Measurements from ENCODE around the gene SLC28A1.
"Not testable (repeated sequence)": the region's sequence is repeated elsewhere in the genome, so short reads cannot be mapped to it uniquely, and the experiment has no call there.

The SLC28A1 gene, protein sequence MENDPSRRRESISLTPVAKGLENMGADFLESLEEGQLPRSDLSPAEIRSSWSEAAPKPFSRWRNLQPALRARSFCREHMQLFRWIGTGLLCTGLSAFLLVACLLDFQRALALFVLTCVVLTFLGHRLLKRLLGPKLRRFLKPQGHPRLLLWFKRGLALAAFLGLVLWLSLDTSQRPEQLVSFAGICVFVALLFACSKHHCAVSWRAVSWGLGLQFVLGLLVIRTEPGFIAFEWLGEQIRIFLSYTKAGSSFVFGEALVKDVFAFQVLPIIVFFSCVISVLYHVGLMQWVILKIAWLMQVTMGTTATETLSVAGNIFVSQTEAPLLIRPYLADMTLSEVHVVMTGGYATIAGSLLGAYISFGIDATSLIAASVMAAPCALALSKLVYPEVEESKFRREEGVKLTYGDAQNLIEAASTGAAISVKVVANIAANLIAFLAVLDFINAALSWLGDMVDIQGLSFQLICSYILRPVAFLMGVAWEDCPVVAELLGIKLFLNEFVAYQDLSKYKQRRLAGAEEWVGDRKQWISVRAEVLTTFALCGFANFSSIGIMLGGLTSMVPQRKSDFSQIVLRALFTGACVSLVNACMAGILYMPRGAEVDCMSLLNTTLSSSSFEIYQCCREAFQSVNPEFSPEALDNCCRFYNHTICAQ

DNA sequence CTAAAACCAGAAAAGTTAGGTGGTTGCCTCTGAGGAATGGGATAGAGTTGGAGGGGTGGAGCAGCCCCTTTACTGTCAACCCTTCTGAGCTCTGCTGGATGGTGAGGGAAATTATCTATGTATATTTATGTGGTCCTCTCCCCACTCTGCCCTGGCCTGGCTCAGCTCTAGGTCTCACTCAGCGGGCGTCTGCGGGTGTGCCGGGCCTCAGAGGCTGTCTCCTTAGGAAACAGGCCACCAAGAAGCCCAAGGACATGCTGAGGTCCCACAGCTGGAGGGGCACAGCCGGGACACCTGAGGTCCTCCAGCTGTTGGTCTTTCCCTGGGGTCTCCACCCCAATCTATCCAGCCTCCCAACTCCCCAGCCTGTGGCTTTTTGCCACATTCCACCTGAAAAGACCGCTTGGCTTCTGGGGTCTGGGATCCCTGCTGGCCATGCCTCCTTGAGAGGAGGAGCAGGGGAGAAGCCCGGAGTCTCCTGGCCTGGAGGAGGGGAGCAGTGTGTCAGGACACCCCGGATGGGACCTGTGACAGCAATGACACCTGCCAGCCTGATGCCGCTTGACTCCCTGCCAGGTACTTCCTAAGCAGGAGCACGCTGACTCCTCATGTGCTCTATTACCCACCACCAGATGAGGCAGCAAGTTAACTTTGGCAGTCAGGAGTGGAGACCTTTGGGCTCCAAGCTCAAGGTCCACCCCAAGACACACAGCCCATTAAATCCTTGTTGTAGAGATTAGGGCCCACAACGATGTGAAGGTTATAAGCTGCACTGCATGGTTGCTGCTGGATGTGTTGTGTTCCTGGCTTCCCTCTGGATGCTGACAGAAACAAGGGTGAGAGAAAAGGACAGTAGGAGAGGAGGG lies at the start of gene SLC28A1:
Gene SLC28A1 (plus strand): TSS at position 747 of the 866 bp plus-strand sequence. CDS start 3,099 bp downstream, outside the sequence.
- H3K36me3 ChIP-seq (ENCODE audit: control insufficient read depth, insufficient read depth, low read length): no peaks in the 10 kb centered on the region
- H3K27me3 ChIP-seq (ENCODE audit: control insufficient read depth, insufficient read depth, low read length): no peaks in the 10 kb centered on the region
- H3K27ac ChIP-seq (ENCODE audit: low read depth, low read length): no peak within 1 kb of the TSS
- no peak within 1 kb of the TSS for H3K4me3 ChIP-seq (ENCODE audit: low read length)
- no peaks in the 10 kb centered on the region for H3K4me1 ChIP-seq (ENCODE audit: control insufficient read depth, insufficient read depth, low read length)
- no peak within 1 kb of the TSS for H3K9ac ChIP-seq (ENCODE audit: low read length)

DNA sequence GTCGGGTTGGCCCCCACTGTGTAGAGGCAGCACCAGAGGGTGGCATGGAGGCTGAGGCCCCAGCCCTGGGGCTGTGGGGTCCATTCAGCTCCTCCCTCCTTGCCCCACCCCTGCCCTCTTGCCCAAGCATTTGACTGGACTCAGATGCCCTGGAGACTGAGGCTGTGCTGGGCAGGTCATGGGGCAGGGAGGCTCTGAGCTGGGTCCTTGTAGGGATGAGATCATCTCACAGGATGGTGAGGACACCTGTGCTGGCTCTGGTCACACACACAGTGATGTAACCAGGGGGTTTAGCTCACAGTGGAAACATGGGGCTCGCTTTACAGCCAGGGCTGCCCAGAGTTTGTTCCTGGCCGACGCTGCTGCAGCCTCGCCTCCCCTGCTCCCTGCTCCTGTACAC lies 49.5 kb upstream of the SLC28A1 start:
- no peak overlapping the region for H3K4me3 ChIP-seq (ENCODE audit: low read length)
- H3K36me3 ChIP-seq (ENCODE audit: control insufficient read depth, insufficient read depth, low read length): no peaks in the 10 kb centered on the region
- H3K27ac ChIP-seq (ENCODE audit: low read depth, low read length): no peak overlapping the region
- peaks cover 12% of the 10 kb centered on the region for H3K4me1 ChIP-seq (ENCODE audit: control insufficient read depth, insufficient read depth, low read length)
- H3K9ac ChIP-seq (ENCODE audit: low read length): no peak overlapping the region
- H3K27me3 ChIP-seq (ENCODE audit: control insufficient read depth, insufficient read depth, low read length): no peaks in the 10 kb centered on the region

DNA sequence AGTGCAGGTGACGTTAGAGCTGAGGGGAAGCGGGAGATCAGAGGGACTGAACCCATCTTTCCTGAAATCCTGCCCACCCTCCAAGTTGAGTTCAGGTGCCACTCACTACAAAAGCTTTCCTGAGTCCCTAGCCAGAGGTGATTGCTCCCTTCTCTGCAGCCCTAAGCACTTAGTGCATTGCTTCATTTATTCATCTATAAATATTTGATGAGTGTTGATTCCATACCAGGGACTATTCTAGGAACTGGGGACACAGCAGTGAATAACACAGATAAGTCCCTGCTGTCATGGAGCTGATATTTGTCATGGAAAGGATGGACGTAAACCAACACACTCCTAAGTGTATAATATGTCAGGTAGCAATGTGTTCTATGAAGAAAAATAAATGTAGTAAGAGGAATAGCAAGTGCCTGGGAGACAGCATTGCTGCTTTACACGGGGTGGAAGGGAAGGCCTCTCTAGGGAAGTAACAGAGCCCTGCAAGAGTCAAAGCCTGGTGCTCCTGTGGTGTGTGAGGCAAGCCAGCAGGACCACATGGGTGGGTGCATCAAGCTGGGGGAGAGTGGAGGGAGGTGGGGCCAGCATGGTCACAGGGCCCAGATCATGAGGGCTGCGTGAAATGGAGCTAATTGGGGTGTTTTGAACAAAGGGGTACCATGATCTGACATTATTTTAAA lies 48.7 kb upstream of the SLC28A1 start:
- Histone ChIP-seq H3K4me1 (ENCODE audit: control insufficient read depth, insufficient read depth, low read length) (peaks cover 19% of the 10 kb centered on the region), H3K4me3 (ENCODE audit: low read length) (no peak overlapping the region), H3K9ac (ENCODE audit: low read length) (no peak overlapping the region), H3K27ac (ENCODE audit: low read depth, low read length) (no peak overlapping the region), H3K27me3 (ENCODE audit: control insufficient read depth, insufficient read depth, low read length) (no peaks in the 10 kb centered on the region), H3K36me3 (ENCODE audit: control insufficient read depth, insufficient read depth, low read length) (no peaks in the 10 kb centered on the region)

DNA sequence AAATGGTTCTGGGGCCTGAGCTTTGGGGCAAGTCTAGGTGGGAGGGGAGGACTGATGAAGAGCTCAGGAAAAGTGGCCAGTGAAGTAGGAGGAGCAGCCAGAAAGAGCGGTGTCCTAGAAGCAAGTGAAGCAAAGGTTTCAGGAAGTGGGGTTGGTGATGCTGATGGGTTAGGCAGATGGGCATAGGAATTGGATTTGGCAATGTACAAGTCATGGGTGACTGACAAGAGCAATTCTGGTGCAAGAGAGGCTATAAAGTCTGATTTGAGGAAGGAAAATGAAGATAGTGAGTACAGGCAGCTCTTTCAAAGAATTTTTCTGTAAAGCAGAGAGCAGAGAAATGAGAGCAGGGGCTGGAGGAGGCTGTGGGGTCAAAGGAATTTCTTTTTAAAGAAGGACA lies 47.6 kb upstream of the SLC28A1 start:
- H3K4me1 ChIP-seq (ENCODE audit: control insufficient read depth, insufficient read depth, low read length): peaks cover 25% of the 10 kb centered on the region
- no peaks in the 10 kb centered on the region for H3K27me3 ChIP-seq (ENCODE audit: control insufficient read depth, insufficient read depth, low read length)
- H3K9ac ChIP-seq (ENCODE audit: low read length): no peak overlapping the region
- no peak overlapping the region for H3K4me3 ChIP-seq (ENCODE audit: low read length)
- no peaks in the 10 kb centered on the region for H3K36me3 ChIP-seq (ENCODE audit: control insufficient read depth, insufficient read depth, low read length)
- H3K27ac ChIP-seq (ENCODE audit: low read depth, low read length): no peak overlapping the region

DNA sequence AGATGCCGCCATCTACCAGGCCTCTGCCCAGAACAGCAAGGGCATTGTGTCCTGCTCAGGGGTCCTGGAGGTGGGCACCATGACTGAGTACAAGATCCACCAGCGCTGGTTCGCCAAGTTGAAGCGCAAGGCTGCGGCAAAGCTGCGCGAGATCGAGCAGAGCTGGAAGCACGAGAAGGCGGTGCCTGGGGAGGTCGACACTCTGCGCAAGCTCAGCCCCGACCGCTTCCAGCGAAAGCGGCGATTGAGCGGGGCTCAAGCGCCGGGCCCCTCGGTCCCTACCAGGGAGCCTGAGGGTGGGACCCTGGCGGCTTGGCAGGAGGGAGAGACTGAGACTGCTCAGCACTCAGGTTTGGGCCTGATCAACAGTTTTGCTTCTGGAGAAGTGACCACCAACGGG lies 44.7 kb upstream of the SLC28A1 start:
- H3K27me3 ChIP-seq (ENCODE audit: control insufficient read depth, insufficient read depth, low read length): no peaks in the 10 kb centered on the region
- H3K36me3 ChIP-seq (ENCODE audit: control insufficient read depth, insufficient read depth, low read length): no peaks in the 10 kb centered on the region
- peak overlapping the region; percentile 76 for H3K27ac ChIP-seq (ENCODE audit: low read depth, low read length)
- H3K9ac ChIP-seq (ENCODE audit: low read length): no peak overlapping the region
- no peak overlapping the region for H3K4me3 ChIP-seq (ENCODE audit: low read length)
- peaks cover 16% of the 10 kb centered on the region for H3K4me1 ChIP-seq (ENCODE audit: control insufficient read depth, insufficient read depth, low read length)

DNA sequence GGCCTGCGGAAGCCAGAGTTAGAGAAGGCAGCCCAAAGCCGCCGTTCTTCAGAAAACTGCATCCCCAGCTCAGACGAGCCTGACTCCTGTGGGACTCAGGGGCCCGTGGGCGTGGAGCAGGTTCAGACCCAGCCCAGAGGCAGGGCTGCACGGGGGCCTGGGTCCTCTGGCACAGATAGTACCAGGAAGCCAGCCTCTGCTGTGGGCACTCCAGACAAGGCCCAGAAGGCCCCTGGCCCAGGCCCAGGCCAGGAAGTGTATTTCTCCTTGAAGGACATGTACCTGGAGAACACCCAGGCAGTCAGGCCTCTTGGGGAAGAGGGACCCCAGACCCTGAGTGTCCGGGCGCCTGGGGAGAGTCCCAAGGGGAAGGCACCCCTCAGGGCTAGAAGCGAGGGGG lies 44.2 kb upstream of the SLC28A1 start:
- Histone ChIP-seq H3K27me3 (ENCODE audit: control insufficient read depth, insufficient read depth, low read length) (no peaks in the 10 kb centered on the region), H3K9ac (ENCODE audit: low read length) (no peak overlapping the region), H3K4me3 (ENCODE audit: low read length) (no peak overlapping the region), H3K36me3 (ENCODE audit: control insufficient read depth, insufficient read depth, low read length) (no peaks in the 10 kb centered on the region), H3K27ac (ENCODE audit: low read depth, low read length) (peak overlapping the region; percentile 76), H3K4me1 (ENCODE audit: control insufficient read depth, insufficient read depth, low read length) (peaks cover 18% of the 10 kb centered on the region)

DNA sequence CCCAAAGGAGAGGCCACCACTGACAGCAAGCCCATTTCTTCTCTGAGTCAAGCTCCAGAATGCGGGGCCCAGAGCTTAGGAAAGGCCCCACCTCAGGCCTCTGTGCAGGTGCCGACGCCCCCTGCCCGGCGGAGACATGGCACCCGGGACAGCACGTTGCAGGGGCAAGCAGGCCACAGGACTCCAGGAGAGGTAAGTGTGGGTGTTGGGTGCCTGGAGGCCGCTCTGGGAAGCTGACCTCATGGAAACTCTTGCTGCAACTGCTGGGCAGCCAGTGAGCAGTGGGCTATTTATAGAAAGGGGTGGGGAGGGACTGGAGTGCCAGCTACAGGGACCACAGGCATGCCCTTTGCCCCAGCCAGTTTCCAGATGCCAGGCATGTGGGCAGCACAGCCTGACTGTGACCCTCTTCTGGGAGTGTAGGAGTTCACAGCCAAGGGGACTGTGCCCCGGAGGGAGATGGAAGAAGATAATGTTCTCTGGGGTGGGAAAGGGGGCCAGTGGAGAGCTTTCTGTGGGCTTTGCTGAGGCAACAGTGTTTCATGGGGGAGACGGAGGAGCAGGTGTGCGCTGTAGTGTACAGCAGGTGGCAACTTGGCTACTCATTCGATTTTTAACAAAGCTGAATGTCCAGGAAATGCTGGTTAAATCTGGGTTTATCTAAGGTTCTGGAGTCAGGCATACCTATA lies 43.6 kb upstream of the SLC28A1 start:
- H3K9ac ChIP-seq (ENCODE audit: low read length): peak overlapping the region; percentile 24

DNA sequence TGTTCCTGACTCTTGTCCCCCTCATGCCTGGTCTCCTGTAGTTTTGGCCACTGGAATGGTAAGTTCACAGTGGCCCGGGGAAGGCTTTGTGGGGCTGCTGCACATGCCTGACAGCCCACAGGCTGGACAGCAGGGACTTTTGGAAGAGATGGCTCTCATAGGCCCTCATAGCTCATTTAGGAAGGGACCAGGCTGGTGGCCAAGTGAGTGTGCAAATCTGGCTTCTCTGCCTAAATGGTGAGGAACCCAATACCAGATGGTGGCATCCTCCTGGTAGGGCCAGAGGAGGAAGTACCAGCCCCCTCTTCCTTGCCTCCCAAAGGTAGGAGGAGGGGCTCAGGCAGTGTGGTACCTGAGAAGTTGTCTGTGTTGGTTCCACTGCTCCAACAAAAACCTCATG lies 41.7 kb upstream of the SLC28A1 start:
- Histone ChIP-seq H3K27me3 (ENCODE audit: control insufficient read depth, insufficient read depth, low read length) (no peaks in the 10 kb centered on the region), H3K4me3 (ENCODE audit: low read length) (no peak overlapping the region), H3K9ac (ENCODE audit: low read length) (no peak overlapping the region), H3K27ac (ENCODE audit: low read depth, low read length) (no peak overlapping the region), H3K36me3 (ENCODE audit: control insufficient read depth, insufficient read depth, low read length) (no peaks in the 10 kb centered on the region), H3K4me1 (ENCODE audit: control insufficient read depth, insufficient read depth, low read length) (peaks cover 18% of the 10 kb centered on the region)

More for the DNA sequence above, 43.6 kb upstream of the SLC28A1 start:
- no peak overlapping the region for H3K4me3 ChIP-seq (ENCODE audit: low read length)
- no peaks in the 10 kb centered on the region for H3K36me3 ChIP-seq (ENCODE audit: control insufficient read depth, insufficient read depth, low read length)
- H3K4me1 ChIP-seq (ENCODE audit: control insufficient read depth, insufficient read depth, low read length): peaks cover 18% of the 10 kb centered on the region
- H3K27me3 ChIP-seq (ENCODE audit: control insufficient read depth, insufficient read depth, low read length): no peaks in the 10 kb centered on the region
- peak overlapping the region; percentile 76 for H3K27ac ChIP-seq (ENCODE audit: low read depth, low read length)

DNA sequence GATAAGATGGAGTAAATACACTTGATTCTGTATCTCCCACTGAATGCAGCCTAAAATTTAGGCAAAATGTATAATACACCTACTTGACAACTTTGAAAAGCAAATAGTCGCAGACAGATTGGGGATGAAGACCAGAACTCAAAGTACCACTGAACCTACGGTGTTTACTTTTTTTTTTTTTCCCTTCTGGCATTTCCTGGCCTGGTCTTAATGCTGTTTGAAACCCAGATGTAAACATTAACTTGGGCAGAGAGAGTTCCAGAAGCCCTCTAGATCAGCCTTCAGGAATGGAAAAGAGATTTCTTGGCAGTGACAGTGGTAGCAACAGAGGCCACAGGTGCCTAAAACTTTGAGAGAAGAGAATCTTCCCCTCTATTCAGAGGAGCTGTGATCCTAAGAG lies 39.5 kb upstream of the SLC28A1 start:
- Histone ChIP-seq H3K9ac (ENCODE audit: low read length) (no peak overlapping the region), H3K27ac (ENCODE audit: low read depth, low read length) (peak overlapping the region; percentile 63), H3K4me3 (ENCODE audit: low read length) (no peak overlapping the region), H3K36me3 (ENCODE audit: control insufficient read depth, insufficient read depth, low read length) (no peaks in the 10 kb centered on the region), H3K4me1 (ENCODE audit: control insufficient read depth, insufficient read depth, low read length) (peaks cover 15% of the 10 kb centered on the region), H3K27me3 (ENCODE audit: control insufficient read depth, insufficient read depth, low read length) (no peaks in the 10 kb centered on the region)

DNA sequence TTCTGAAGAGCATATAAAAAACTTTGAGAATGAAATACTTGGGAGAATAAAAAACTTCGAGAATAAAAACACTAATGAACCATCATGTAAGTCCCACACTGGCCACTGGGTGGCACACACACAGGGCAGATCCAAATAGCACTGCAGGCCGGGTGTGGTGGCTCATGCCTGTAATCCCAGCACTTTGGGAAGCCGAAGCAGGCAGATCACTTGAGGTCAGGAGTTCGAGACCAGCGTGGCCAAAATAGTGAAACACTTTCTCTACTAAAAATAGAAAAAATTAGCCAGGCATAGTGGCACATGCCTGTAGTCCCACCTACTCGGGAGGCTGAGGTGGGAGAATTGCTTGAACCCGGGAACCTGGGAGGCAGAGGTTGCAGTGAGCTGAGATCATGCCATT lies 38.8 kb upstream of the SLC28A1 start:
- H3K9ac ChIP-seq (ENCODE audit: low read length); H3K27me3 ChIP-seq (ENCODE audit: control insufficient read depth, insufficient read depth, low read length); H3K4me1 ChIP-seq (ENCODE audit: control insufficient read depth, insufficient read depth, low read length); H3K36me3 ChIP-seq (ENCODE audit: control insufficient read depth, insufficient read depth, low read length); H3K4me3 ChIP-seq (ENCODE audit: low read length): not testable (repeated sequence)
- H3K27ac ChIP-seq (ENCODE audit: low read depth, low read length): peak overlapping the region; percentile 63

DNA sequence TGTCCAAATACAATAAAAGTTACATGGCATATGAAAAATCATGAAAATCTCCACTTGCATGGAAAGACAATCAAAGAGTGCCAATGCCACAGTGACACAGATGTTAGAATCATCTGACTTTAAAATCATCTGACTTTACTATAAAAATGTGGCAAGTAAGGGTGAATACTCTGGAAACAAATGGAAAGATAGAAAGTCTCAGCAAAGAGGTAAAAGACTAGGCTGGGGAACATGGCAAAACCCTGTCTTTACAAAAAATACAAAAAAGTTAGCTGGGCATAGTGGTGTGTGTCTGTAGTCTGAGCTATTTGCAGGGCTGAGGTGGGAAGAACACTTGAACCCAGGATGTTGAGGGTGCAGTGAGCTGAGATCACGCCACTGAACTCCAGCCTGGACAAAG lies 38.2 kb upstream of the SLC28A1 start:
- H3K9ac ChIP-seq (ENCODE audit: low read length): no peak overlapping the region
- H3K4me1 ChIP-seq (ENCODE audit: control insufficient read depth, insufficient read depth, low read length): peaks cover 4% of the 10 kb centered on the region
- H3K4me3 ChIP-seq (ENCODE audit: low read length): no peak overlapping the region
- H3K36me3 ChIP-seq (ENCODE audit: control insufficient read depth, insufficient read depth, low read length): no peaks in the 10 kb centered on the region
- H3K27ac ChIP-seq (ENCODE audit: low read depth, low read length): no peak overlapping the region
- no peaks in the 10 kb centered on the region for H3K27me3 ChIP-seq (ENCODE audit: control insufficient read depth, insufficient read depth, low read length)

Data from rectal smooth muscle tissue (tissue), 1 donor.